NCI-H2081 (cell line): ENCODE measurements around the gene FAM107B.
"Not testable (repeated sequence)": the region's sequence is repeated elsewhere in the genome, so short reads cannot be mapped to it uniquely, and the experiment has no call there.

Source experiments
- DNase-seq, 2 experiments: peaks; one replicate each; lab custom pipeline; 2025; lab: John Stamatoyannopoulos, UW

Gene FAM107B

DNA sequence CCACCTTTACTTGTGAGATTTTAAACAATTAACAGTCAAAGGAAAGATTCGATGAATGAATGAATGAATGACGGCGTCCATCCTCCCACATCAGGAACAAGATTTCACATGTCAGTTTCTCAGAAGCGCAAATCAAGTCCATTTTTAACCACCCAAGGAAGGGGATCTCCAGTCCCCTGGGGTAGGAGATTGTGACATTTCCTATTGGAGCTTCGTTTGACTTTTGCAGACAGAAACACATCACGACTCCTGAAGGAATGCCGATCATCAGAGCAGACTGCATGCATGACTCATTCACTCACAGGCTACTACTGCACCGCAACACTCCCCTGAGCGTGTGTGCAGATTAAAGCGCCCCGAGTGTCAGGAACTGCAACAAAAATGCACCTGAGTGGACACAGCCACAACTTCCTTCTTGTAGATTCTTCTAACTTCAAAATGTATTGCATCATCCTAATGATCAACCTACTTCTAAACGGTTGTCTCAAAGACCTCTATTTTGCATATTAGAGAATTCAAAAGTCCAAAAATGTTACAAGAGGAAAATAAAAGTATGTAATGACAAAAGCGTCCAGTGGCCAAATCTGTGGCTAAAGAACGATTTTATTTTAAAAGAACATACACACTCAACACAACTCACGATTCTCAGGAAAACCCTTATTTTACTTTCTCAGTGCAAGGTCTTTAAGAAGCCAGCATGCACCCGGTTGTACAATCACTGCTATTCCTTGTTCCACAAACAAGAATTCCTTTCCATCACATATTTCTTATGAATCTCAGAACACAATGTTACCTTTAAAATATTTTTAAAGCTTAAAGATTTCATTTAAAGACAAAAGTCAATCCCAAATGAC lies 172.6 kb downstream of the FAM107B start:
- DNase-seq, result no peak

DNA sequence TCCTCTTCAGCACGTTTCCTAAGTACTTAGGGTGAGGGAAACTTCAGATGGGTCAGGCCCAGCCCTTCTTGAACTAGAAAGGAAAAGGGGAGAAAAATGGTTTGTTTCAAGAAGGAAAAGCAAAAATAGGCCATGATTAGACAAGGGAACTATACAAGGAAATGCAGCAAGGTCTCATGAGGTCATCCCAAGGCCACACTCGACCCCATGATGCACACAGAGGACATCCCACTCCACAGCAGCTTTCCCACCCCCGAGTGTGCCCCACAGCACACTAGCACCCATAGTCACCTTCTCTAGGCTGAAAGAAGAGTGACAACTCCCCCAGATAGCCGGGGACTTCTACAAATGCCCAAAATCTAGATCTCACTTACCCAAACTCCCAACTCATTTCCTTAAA lies 173.4 kb downstream of the FAM107B start:
- DNase-seq, result no peak

- DNase-seq, result no peak
These were observed 174.6 kb downstream of the FAM107B start for GRCh38 chr10:14600065-14600464.

- no peak for DNase-seq
These were observed 175.6 kb downstream of the FAM107B start for GRCh38 chr10:14598809-14599764.

GRCh38 chr10:14595526-14596182 lies 179.0 kb downstream of the FAM107B start:
- DNase-seq, result no peak

- no peak for DNase-seq
These were observed 179.7 kb downstream of the FAM107B start for GRCh38 chr10:14594878-14595525.

DNA sequence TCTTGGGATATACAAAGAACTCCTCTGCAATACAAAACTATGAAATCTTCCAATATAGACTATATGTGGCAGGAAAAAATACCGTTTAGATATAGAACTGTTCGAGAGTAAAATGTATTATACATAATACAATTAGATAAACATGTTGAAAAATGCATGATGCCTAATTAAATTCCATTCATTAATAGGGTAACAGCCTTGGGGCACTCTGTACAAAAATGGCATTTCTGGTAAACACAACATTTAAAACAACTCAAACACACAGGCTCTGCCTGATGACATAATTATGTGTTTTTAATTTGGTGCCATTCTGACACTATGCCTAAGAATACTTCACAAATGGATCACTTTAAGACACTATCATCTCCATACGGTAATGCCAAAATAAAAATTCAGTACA lies 180.9 kb downstream of the FAM107B start:
- no peak for DNase-seq

DNA sequence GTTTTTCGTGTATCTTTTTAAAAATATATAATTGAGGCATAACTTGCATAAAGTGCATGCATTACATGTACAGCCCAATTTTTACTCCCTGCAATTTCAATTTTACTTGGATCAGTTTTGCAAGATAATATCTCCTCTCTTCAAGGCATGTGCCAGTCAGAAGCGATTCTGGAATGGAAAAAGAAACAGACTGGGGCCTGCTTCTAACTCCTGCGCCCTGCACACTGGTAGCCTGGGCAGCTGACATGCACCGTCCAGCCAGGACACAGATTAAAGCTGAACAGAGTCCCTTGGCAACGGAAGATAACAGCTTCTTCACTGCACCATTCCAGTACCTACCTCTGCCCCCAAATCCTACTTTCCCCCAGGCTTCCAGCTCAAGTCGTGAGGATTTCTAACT lies 182.1 kb downstream of the FAM107B start:
- no peak for DNase-seq

DNA sequence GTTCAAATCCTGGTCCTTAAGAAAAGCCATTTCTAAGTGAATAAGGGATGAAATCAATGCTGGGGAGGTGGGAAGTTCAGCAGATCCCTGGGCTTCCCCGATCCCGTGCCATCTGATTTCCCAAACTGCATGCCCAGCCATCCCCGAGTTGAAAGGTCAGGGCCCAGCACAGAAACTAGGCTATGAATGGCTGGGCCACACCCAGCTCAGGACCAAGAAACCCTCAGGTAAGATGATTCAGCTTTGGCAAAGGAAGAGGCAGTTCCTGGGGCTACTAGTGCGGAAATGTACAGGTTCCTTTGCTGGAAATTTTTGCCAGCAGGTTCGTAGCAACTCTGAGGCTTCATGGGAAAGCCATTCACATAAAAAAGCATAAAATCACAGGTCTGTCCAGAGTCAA lies 182.7 kb downstream of the FAM107B start:
- DNase-seq, result no peak

DNA sequence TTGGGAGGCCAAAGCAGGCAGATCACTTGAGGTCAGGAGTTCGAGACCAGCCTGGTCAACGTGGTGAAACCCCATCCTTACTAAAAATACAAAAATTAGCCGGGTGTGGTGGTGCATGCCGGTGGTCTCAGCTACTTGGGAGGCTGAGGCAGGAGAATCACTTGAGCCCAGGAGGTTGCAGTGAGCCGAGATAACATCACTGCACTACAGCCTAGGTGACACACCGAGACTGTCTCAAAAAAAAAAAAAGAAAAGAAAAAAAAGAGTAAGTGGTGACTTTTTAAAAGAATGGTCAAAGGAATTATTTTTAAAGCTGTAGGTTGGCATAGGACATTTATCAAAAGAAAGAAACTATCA lies 185.8 kb downstream of the FAM107B start:
- not testable (repeated sequence) for DNase-seq

- DNase-seq, result no peak
These were observed 186.4 kb downstream of the FAM107B start for GRCh38 chr10:14588084-14588937.

DNA sequence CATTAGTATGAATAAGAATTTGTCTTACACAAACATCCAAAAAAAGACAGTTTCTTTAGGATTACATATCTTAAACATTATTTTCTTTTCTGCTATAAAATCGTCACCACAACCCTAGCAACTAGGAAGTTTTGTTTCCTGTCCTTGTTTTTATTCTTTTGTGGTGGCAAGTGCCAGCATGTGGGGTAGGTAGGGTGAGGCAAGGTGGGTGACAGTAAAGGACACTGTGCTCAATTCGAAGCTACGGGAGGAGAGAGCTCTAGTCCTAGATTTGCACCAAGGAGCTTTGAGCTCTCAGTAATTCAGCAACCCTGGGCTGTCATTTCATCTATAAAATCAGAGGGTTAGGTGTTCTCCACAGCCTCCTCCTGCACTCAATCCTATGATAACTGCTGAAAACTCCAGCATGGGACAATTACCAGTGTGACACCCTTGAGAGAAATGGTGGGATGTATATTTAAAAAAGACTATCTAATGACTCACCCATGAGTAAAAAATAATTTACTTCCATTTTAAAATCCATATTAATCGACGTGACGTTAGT lies 187.1 kb downstream of the FAM107B start:
- DNase-seq, result no peak

GRCh38 chr10:14586901-14587300 lies 187.8 kb downstream of the FAM107B start:
- DNase-seq, result peak in 1 of 2 experiments; percentile 27

- peak in 1 of 2 experiments; percentile 18 for DNase-seq
These were observed 189.2 kb downstream of the FAM107B start for GRCh38 chr10:14585287-14586193.

GRCh38 chr10:14584661-14585060 lies 190.0 kb downstream of the FAM107B start:
- DNase-seq, result no peak

- no peak for DNase-seq
These were observed 190.7 kb downstream of the FAM107B start for GRCh38 chr10:14583967-14584366.

DNA sequence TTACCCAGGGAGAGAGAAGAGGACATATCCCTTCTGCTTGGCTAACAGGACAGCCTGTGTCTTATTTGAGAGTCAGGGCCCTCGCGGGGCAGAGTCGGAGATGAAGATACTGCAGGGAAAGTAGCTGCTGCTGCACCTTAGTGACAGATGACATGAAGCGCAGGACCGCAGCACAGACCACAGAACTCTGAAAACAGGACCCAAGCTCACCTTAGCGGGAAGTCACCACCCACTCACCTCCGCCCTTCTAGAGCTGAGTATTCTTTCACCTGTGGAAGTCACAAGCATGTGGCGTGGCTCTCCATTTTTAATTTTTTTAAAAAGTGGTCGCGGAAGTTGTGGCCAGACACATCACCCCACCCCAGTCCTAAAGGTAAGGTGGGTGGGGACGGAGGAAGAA lies 191.4 kb downstream of the FAM107B start:
- no peak for DNase-seq

DNA sequence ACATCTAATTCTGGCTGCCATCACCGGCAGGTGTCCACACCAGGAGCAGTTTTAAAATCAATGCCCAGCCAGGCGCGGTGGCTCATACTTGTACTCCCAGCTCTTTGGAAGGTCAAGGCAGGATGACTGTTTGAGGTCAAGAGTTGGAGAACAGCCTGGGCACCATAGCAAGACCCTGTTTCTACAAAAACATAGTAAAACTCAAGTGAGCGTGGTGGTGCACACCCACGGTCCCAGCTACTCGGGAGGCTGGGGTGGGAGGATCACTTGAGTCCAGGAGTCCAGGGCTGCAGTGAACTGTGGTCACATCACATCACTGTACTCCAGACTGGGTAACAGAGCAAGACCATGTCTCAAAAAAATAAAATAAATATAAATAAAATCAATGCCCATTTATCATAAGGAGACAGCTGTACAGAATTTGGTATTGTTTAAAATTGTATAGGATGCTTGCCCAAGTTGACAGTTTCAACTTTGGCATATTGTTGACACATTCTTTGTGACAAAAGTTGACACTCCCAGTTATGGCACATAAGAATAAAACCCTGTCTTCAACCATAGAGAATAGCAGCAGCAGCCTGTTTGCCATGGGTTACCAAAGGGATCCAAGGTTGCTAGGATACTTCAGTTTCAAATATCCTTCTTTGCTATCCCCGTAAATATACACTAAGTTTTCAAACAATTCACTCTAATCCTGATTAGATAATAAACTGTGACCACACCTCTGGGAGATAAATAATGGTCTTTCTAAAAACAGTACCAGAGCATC lies 193.0 kb downstream of the FAM107B start:
- DNase-seq, result no peak
